ENCODE data around the gene HTT. TPM values are rescaled to one million over a fixed set of nuclear protein-coding genes. Genes with fewer than 3 reads are reported as not detected.

HTT gene
- total RNA-seq, 1 experiment from 2014 or later: 37.4 TPM

GRCh38 chr4:3280466-3280865, 206.0 kb downstream of the HTT start:
- no peak for TF ChIP-seq POLR2AphosphoS5 (IDR thresholded peaks at IDR 0.05; ENCODE audit: low read depth, low read length)
- TF ChIP-seq ELF1 (IDR thresholded peaks at IDR 0.05; ENCODE audit: borderline replicate concordance, low read depth): no peak
- TF ChIP-seq MAX (IDR thresholded peaks at IDR 0.05): no peak
- TF ChIP-seq JUND (IDR thresholded peaks at IDR 0.05): no peak
- TF ChIP-seq FOSL1 (IDR thresholded peaks at IDR 0.05; ENCODE audit: low read depth): no peak
- no peak for TF ChIP-seq ZFX (IDR thresholded peaks at IDR 0.05)
- no peak for TF ChIP-seq POLR2A (IDR thresholded peaks at IDR 0.05; ENCODE audit: borderline replicate concordance, extremely low read depth, insufficient read depth, insufficient read length)
- no peak for TF ChIP-seq SIN3A (IDR thresholded peaks at IDR 0.05; ENCODE audit: low read depth)
- no peak for TF ChIP-seq EZH2phosphoT487 (IDR thresholded peaks at IDR 0.05; ENCODE audit: borderline replicate concordance)
- no peak for TF ChIP-seq CBX3 (IDR thresholded peaks at IDR 0.05; ENCODE audit: low read depth)
- TF ChIP-seq ATF3 (IDR thresholded peaks at IDR 0.05): no peak
- no peak for TF ChIP-seq SP1 (IDR thresholded peaks at IDR 0.05; ENCODE audit: low read depth)
- no peak for TF ChIP-seq ZNF274 (IDR thresholded peaks at IDR 0.05; ENCODE audit: low read depth, low read length)
- no peak for TF ChIP-seq EZH2 (IDR thresholded peaks at IDR 0.05)
- TF ChIP-seq CEBPB (IDR thresholded peaks at IDR 0.05; ENCODE audit: low read depth): no peak
- no peak for TF ChIP-seq REST (IDR thresholded peaks at IDR 0.05; ENCODE audit: low read depth)
- TF ChIP-seq CTCF (IDR thresholded peaks at IDR 0.05 in 2 of 3, conservative IDR thresholded peaks at IDR 0.05 in 1 of 3; ENCODE audit: borderline replicate concordance in 1 of 3, insufficient read depth in 1 of 3, low read depth in 2 of 3, low read length in 2 of 3): no peak
- TF ChIP-seq TCF7L2 (IDR thresholded peaks at IDR 0.05; ENCODE audit: borderline replicate concordance, extremely low read depth, insufficient read depth, insufficient read length): no peak
- no peaks in the 10 kb centered on the region for H3K9me3 ChIP-seq (ENCODE audit: control insufficient read depth in 1 of 2, insufficient read depth in 1 of 2, low read depth in 1 of 2, low read length in 2 of 2)
- H2AFZ ChIP-seq (ENCODE audit: low read depth, low read length, poor library complexity, severe bottlenecking): no peak overlapping the region
- no peaks in the 10 kb centered on the region for H3K79me2 ChIP-seq (ENCODE audit: insufficient read depth, low read length)
- H3K9me2 ChIP-seq (ENCODE audit: insufficient read depth): no peaks in the 10 kb centered on the region
- H3K27me3 ChIP-seq (ENCODE audit: insufficient read depth, low read length): no peaks in the 10 kb centered on the region
- no peak overlapping the region for H3K4me2 ChIP-seq (ENCODE audit: low read length)
- POLR2A ChIA-PET: no interaction called here
- no peaks in the 10 kb centered on the region for H3K4me1 ChIP-seq (ENCODE audit: control insufficient read depth in 1 of 2, insufficient read depth in 2 of 2, low read length in 2 of 2)
- RAD21 ChIA-PET (ENCODE audit: low non-redundant PET in 1 of 2, low total read pairs in 2 of 2, uncharacterized antibody in 2 of 2, unreplicated experiment in 2 of 2): no interaction called here
- BruUV-seq (replicated peaks): no TSS peak
- CTCF ChIA-PET: no interaction called here
- H3K9ac ChIP-seq (ENCODE audit: low read length): no peak overlapping the region
- H4K20me1 ChIP-seq (ENCODE audit: insufficient read depth): no peaks in the 10 kb centered on the region
- H3K27ac ChIP-seq (ENCODE audit: low read depth, low read length): no peak overlapping the region
- no peaks in the 10 kb centered on the region for H3K36me3 ChIP-seq (ENCODE audit: control insufficient read depth in 1 of 2, insufficient read depth in 2 of 2, low read length in 2 of 2)
- no peak for DNase-seq (ENCODE audit: low read depth, low spot score)
- no peak overlapping the region for H3K4me3 ChIP-seq (replicated peaks in 1 of 2; ENCODE audit: low read depth in 1 of 2, low read length in 2 of 2)
- intact Hi-C loops (cut with micrococcal nuclease): no loop called here
- ATAC-seq: no peak
